AG04450 (cell line): ENCODE measurements around the gene C1QB. TPM values are rescaled to one million over a fixed set of nuclear protein-coding genes. Genes with fewer than 3 reads are reported as not detected.

ENCODE experiments used
- CTCF ChIA-PET: fragments of 300-600, 350-600 bp; formaldehyde crosslinking; extraction: SDS; loops from one replicate; lab custom pipeline; 2022; ENCODE audit warnings: antibody characterized with exemption, inconsistent platforms; lab: Charles Lee
- POLR2A ChIA-PET: fragments of 350-600 bp; formaldehyde crosslinking; extraction: SDS; loops from one replicate; lab custom pipeline; 2021; ENCODE audit warnings: antibody characterized with exemption, inconsistent platforms; lab: Yijun Ruan, JAX
- DNase-seq: peaks from one replicate; pipeline ENCODE4 v3.0.0-alpha.2; 2011; ENCODE audit warnings: low read depth, low spot score
- H3K27ac ChIP-seq: one replicate; pipeline ENCODE4 v1.5.1; 2012; ENCODE audit warnings: low read depth, low read length, control low read depth
- H3K27me3 ChIP-seq: one replicate; pipeline ENCODE4 v1.6.0; 2012; ENCODE audit warnings: low read length; ENCODE audit not compliant: control insufficient read depth, insufficient read depth
- H3K4me3 ChIP-seq: 2 replicates; pipeline ENCODE4 v1.5.1; 2011; ENCODE audit warnings: mild to moderate bottlenecking, low read depth, low read length, control low read depth
- H3K9me3 ChIP-seq: 2 replicates; pipeline ENCODE4 v1.5.1; 2012; ENCODE audit warnings: low read length; ENCODE audit not compliant: control insufficient read depth, insufficient read depth
- polyA plus RNA-seq: library from polyadenylated mRNA; depleted of rRNA; stranded (reverse); fragments of >200 nt; gene quantifications from 2 replicates; pipeline ENCODE4 v1.2.3, GENCODE V29; 2011
- TF ChIP-seq, protein P1 (sequence below): IDR thresholded peaks from 2 replicates; pipeline ENCODE4 v1.5.1; 2011; ENCODE audit warnings: low read depth, low read length, control low read depth, inconsistent platforms

The C1QB gene
- polyA plus RNA-seq, 1 experiment: not detected

DNA sequence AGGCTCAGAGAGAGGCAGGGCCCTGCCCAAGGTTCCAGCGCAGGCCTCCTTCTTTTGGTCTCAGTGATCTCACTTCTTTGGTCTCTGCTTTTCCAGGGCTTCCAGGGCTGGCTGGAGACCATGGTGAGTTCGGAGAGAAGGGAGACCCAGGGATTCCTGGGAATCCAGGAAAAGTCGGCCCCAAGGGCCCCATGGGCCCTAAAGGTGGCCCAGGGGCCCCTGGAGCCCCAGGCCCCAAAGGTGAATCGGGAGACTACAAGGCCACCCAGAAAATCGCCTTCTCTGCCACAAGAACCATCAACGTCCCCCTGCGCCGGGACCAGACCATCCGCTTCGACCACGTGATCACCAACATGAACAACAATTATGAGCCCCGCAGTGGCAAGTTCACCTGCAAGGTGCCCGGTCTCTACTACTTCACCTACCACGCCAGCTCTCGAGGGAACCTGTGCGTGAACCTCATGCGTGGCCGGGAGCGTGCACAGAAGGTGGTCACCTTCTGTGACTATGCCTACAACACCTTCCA is 7.7 kb downstream of the C1QB start:
- H3K27me3 ChIP-seq: peaks cover 41% of the 10 kb centered on the region
- no peak overlapping the region for H3K27ac ChIP-seq
- CTCF ChIA-PET: no interaction called here
- DNase-seq: no peak
- H3K4me3 ChIP-seq: no peak overlapping the region
- TF ChIP-seq, protein P1, sequence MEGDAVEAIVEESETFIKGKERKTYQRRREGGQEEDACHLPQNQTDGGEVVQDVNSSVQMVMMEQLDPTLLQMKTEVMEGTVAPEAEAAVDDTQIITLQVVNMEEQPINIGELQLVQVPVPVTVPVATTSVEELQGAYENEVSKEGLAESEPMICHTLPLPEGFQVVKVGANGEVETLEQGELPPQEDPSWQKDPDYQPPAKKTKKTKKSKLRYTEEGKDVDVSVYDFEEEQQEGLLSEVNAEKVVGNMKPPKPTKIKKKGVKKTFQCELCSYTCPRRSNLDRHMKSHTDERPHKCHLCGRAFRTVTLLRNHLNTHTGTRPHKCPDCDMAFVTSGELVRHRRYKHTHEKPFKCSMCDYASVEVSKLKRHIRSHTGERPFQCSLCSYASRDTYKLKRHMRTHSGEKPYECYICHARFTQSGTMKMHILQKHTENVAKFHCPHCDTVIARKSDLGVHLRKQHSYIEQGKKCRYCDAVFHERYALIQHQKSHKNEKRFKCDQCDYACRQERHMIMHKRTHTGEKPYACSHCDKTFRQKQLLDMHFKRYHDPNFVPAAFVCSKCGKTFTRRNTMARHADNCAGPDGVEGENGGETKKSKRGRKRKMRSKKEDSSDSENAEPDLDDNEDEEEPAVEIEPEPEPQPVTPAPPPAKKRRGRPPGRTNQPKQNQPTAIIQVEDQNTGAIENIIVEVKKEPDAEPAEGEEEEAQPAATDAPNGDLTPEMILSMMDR: no peak
- POLR2A ChIA-PET: no interaction called here
- H3K9me3 ChIP-seq: no peaks in the 10 kb centered on the region

DNA sequence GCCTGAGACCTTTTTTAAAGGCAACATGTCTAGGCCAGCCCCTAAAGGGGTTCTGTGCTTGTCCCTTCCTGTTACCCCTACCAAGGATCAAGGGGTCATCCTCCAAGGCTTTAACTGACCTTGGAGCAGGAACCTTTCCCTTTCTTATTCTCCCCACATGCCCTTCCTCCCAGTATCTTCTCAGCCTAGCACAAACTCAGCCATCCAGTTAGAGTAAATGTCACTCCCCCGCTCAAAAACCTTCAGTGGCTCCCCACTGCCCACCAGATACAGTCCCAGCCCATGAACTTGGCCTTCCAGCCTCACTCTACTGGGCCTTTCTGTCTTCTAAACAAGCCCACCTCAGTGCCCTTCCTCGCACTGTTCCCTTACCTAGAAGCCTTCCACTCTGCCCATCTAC is 8.8 kb downstream of the C1QB start:
- no peak for DNase-seq
- Histone ChIP-seq H3K27ac (no peak overlapping the region), H3K4me3 (no peak overlapping the region), H3K9me3 (no peaks in the 10 kb centered on the region), H3K27me3 (peaks cover 38% of the 10 kb centered on the region)
- CTCF ChIA-PET: interaction anchor here (0.6 kb wide), 1 partner anchor 269 kb away, joined by 6 read pairs; no protein-coding TSS in a partner anchor
- TF ChIP-seq, protein P1: no peak
- POLR2A ChIA-PET: no interaction called here

DNA sequence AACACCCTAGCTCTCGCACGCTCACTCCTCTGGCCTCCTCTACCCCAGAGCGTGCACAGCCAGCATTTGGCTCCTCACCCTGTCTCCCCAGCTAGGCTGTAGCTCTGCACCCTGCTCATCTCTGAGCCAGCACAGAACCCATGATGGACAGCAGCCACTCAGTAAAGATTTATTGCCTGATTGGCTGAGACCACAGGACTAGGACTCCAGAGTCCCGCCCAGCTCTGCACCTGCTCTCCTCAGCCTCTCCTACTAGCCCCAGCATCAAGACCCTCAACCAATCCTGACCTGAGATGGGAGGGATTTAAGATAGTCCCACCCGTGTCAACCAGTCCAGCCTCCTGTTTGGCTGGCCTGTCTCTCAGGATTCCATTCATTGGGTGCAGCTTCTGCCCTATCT is 9.3 kb downstream of the C1QB start:
- ChIA-PET POLR2A (no interaction called here), CTCF (interaction anchor here (0.6 to 1.2 kb wide), 3 partner anchors 268 to 358 kb away, joined by 3 to 6 read pairs (median 5); no protein-coding TSS in a partner anchor)
- DNase-seq: no peak
- Histone ChIP-seq H3K27ac (no peak overlapping the region), H3K27me3 (peaks cover 41% of the 10 kb centered on the region), H3K4me3 (no peak overlapping the region), H3K9me3 (no peaks in the 10 kb centered on the region)
- TF ChIP-seq, protein P1: no peak

DNA sequence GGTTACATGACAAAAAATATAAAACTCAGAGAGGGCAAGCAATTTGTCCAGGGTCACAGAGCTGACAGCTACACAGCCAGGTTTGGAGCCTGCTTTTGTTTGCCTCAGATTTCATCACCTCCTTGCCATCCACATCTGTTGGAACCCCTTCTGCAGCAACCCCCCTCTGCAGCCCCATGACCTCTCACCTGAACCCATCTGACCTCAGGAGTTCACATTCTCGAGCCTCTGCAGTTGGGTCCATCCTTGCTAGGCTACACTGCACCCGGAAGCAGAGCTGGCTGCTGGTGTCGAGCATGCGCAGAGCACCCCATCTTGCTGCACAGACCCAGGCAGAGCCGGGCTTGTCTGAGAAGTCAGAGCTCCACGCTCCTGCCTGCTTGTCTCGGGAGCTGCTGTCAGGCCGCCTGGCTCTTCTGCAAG is 10.0 kb downstream of the C1QB start:
- TF ChIP-seq, protein P1: no peak
- DNase-seq: no peak
- Histone ChIP-seq H3K27ac (no peak overlapping the region), H3K9me3 (no peaks in the 10 kb centered on the region), H3K4me3 (no peak overlapping the region), H3K27me3 (peaks cover 41% of the 10 kb centered on the region)
- CTCF ChIA-PET: interaction anchor here (0.6 to 1.4 kb wide), 4 partner anchors 42 to 357 kb away, joined by 3 to 6 read pairs (median 4); no protein-coding TSS in a partner anchor
- POLR2A ChIA-PET: no interaction called here

DNA sequence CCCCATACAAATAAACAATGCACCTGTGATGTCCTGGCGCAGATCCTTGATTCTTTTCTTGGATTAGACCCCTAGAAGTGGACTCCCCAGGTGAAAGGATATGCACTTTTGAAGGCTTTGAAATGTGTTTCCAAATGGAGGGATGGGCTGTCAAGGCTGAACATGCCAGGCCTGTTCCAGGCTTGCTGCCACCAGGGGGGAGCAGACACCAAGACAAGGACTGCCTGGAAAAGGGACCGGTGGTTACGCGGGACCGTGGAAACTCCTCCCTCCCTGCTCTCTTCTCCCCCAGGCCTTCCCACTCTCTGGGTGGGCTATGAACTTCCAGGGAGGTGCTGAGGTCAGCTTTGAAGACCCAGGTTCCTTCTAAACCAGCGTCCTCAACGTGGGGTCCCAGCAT is 12.7 kb downstream of the C1QB start:
- H3K27ac ChIP-seq: no peak overlapping the region
- TF ChIP-seq, protein P1: peak; percentile 64
- H3K9me3 ChIP-seq: no peaks in the 10 kb centered on the region
- ChIA-PET CTCF (interaction anchor here (0.8 to 1.2 kb wide), 3 partner anchors 263 to 298 kb away, joined by 3 to 4 read pairs (median 3); no protein-coding TSS in a partner anchor), POLR2A (no interaction called here)
- no peak overlapping the region for H3K4me3 ChIP-seq
- DNase-seq: no peak
- H3K27me3 ChIP-seq: peaks cover 38% of the 10 kb centered on the region
